ENCODE results near the gene SDF4. TPM values are rescaled to one million over a fixed set of nuclear protein-coding genes. Genes with fewer than 3 reads are reported as not detected.

Gene SDF4
- total RNA-seq, 4 donors from 2014 or later = 51.0 to 94.2 (median 79.4) TPM

GRCh38 chr1:1206966-1207531 lies 24.8 kb downstream of the SDF4 start:
- no peak for ATAC-seq
- Histone ChIP-seq H3K9me3 (no peaks in the 10 kb centered on the region), H3K4me3 (no peak overlapping the region), H3K4me1 (peaks cover 5 to 6% of the 10 kb centered on the region in 2 donors), H3K36me3 (no peaks in the 10 kb centered on the region), H3K27ac (no peak overlapping the region), H3K27me3 (peaks cover 19 to 41% (median 34%) of the 10 kb centered on the region in 3 donors)
- no peak for TF ChIP-seq CTCF (IDR thresholded peaks at IDR 0.05 in 4 of 5, conservative IDR thresholded peaks at IDR 0.05 in 1 of 5)
- no peak for TF ChIP-seq POLR2A (IDR thresholded peaks at IDR 0.05)
- intact Hi-C loops (cut with DNase I; ENCODE audit: low total_unique reads) = loop anchor here (10.0 kb wide), 1 partner anchor 72 kb away; no protein-coding TSS in a partner anchor
- no peak for DNase-seq
- in situ Hi-C loops (cut with MboI; ENCODE audit: low sequenced_read_pairs in 4 of 4) = no loop called here

GRCh38 chr1:1206376-1206965 lies 25.3 kb downstream of the SDF4 start, which contains the start of gene TNFRSF18:
TNFRSF18 (minus strand) TSS chr1:1206592; CDS start chr1:1206571, 21 bp downstream.
- H3K27me3 ChIP-seq = peaks cover 19 to 41% (median 34%) of the 10 kb centered on the region in 3 donors
- peak within 1 kb of the TSS; percentile 2 to 36 (median 26) for H3K4me3 ChIP-seq
- no peak within 1 kb of the TSS for H3K27ac ChIP-seq
- in situ Hi-C loops (cut with MboI; ENCODE audit: low sequenced_read_pairs in 4 of 4) (no loop called here), intact Hi-C loops (cut with DNase I; ENCODE audit: low total_unique reads) (loop anchor here (10.0 kb wide), 1 partner anchor 72 kb away; no protein-coding TSS in a partner anchor)
- no peaks in the 10 kb centered on the region for H3K9me3 ChIP-seq
- no peaks in the 10 kb centered on the region for H3K36me3 ChIP-seq
- ATAC-seq (no peak), DNase-seq (no peak)
- peaks cover 5 to 6% of the 10 kb centered on the region in 2 donors for H3K4me1 ChIP-seq
- no peak for TF ChIP-seq POLR2A (IDR thresholded peaks at IDR 0.05)
- no peak for TF ChIP-seq CTCF (IDR thresholded peaks at IDR 0.05 in 4 of 5, conservative IDR thresholded peaks at IDR 0.05 in 1 of 5)

- intact Hi-C loops (cut with DNase I; ENCODE audit: low total_unique reads) = loop anchor here (10.0 kb wide), 1 partner anchor 71 kb away; no protein-coding TSS in a partner anchor
- DNase-seq (no peak), ATAC-seq (no peak)
- Histone ChIP-seq H3K4me1 (peaks cover 5 to 6% of the 10 kb centered on the region in 2 donors), H3K9me3 (no peaks in the 10 kb centered on the region), H3K4me3 (peak overlapping the region; percentile 2 to 36 (median 26)), H3K27me3 (peaks cover 19 to 44% (median 35%) of the 10 kb centered on the region in 3 donors), H3K36me3 (no peaks in the 10 kb centered on the region), H3K27ac (no peak overlapping the region)
- in situ Hi-C loops (cut with MboI; ENCODE audit: low sequenced_read_pairs in 4 of 4) = no loop called here
- no peak for TF ChIP-seq POLR2A (IDR thresholded peaks at IDR 0.05)
- TF ChIP-seq CTCF (IDR thresholded peaks at IDR 0.05 in 4 of 5, conservative IDR thresholded peaks at IDR 0.05 in 1 of 5) = no peak
Measured at GRCh38 chr1:1205769-1206375, 25.9 kb downstream of the SDF4 start.

GRCh38 chr1:1204998-1205768 lies 26.6 kb downstream of the SDF4 start:
- Histone ChIP-seq H3K36me3 (no peaks in the 10 kb centered on the region), H3K27ac (no peak overlapping the region), H3K4me1 (peaks cover 5 to 6% of the 10 kb centered on the region in 2 donors), H3K27me3 (peaks cover 25 to 46% (median 38%) of the 10 kb centered on the region in 3 donors), H3K4me3 (no peak overlapping the region), H3K9me3 (no peaks in the 10 kb centered on the region)
- ATAC-seq = no peak
- TF ChIP-seq CTCF (IDR thresholded peaks at IDR 0.05 in 4 of 5, conservative IDR thresholded peaks at IDR 0.05 in 1 of 5) (no peak), POLR2A (IDR thresholded peaks at IDR 0.05) (no peak)
- intact Hi-C loops (cut with DNase I; ENCODE audit: low total_unique reads) = loop anchor here (10.0 kb wide), 1 partner anchor 70 kb away; no protein-coding TSS in a partner anchor
- in situ Hi-C loops (cut with MboI; ENCODE audit: low sequenced_read_pairs in 4 of 4) = no loop called here
- no peak for DNase-seq

Measured in gastrocnemius medialis (tissue), 4 donors.